ENCODE data around the gene SLC38A6. TPM values are rescaled to one million over a fixed set of nuclear protein-coding genes. Genes with fewer than 3 reads are reported as not detected.
"Not testable (repeated sequence)": the region's sequence is repeated elsewhere in the genome, so short reads cannot be mapped to it uniquely, and the experiment has no call there.

SLC38A6 gene
- total RNA-seq, 1 experiment from 2014 or later: 9.3 TPM

DNA sequence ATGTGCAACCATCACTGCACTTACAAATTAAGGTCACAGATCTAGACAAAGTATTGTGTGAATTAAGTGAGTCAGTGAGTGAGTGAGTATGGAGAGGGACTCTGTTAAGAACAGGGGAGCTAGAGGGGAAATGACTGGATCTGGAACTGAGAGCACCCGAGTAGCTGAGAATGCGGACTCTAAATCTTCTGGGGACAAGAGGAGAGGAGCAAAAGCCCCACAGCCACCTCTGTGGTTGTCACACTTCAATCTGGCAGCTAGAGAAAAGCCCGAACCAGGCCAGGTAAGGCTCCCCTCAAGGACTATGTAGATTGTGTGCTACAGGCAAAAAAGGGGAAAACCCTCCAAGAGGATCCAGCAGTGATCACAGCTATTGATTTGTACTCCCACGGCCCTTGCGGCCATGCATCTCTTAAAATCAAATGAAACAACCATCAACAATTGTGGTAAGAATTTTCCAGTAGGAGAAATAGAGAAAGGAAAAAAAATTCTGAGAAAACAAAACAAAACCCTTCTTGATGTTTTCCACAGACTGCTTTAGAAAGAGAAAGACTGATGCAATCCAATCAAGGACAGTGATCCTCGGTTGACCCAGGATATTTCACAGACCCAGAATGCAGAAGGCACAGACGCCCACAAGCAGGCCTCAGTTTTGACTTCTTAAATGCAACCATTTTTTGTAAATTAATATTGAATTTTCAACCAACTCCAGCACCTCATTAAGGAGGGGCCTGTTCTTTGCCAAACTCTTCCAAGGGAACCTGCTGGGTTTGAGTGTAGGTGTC is 109.6 kb downstream of the SLC38A6 start:
- in situ Hi-C loops (cut with HindIII; ENCODE audit: low pct_unique_long_range_greater_than_20kb, low sequenced_read_pairs): no loop called here
- POLR2A ChIA-PET: no interaction called here

DNA sequence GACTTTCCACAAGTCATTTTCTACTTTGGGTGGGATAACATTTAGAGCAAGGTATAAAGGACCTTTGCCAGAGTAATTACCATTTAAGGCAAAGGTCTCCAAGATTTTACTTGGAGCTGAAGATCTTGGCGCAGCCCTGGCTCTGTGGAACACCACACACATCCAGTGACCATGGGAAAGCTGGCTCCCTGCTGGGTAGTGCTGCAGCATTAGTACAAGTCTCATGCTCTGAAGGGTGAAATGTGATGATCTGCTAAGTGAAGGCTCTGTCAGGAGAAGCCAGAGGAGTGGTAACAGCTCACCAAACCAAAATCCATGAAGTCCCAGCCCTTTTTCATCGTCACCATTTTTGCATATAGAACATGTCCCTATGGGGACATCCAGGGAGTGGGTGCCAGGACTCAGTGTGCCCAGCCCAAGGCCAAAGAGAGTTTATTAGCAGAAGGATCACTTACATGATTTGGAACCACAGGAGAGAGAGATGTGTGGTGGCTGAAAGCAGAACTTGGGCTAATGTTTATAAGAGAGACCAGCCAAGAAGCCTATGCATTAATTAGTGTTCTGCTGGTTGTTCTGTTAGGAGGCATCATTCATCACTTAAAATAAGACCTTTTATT is 110.7 kb downstream of the SLC38A6 start:
- TF ChIP-seq SIN3A (IDR thresholded peaks at IDR 0.05; ENCODE audit: borderline replicate concordance, insufficient read depth, low read depth, low read length) (no peak), TCF7L2 (IDR thresholded peaks at IDR 0.05; ENCODE audit: low read depth, low read length) (no peak)
- Histone ChIP-seq H3K9me3 (ENCODE audit: control insufficient read depth, insufficient read depth, low read depth, low read length) (no peaks in the 10 kb centered on the region), H3K27ac (ENCODE audit: low read length) (no peak overlapping the region), H3K4me3 (ENCODE audit: low read depth in 2 of 2, low read length in 2 of 2) (no peak overlapping the region), H3K27me3 (ENCODE audit: control insufficient read depth, insufficient read depth, low read length) (no peaks in the 10 kb centered on the region), H3K36me3 (ENCODE audit: control insufficient read depth, insufficient read depth, low read length) (no peaks in the 10 kb centered on the region), H3K4me1 (ENCODE audit: control insufficient read depth, insufficient read depth, low read length) (no peaks in the 10 kb centered on the region)
- CTCF ChIA-PET: no interaction called here
- no peak for DNase-seq (ENCODE audit: low read depth, low spot score)
- POLR2A ChIA-PET: no interaction called here
- ATAC-seq: no peak
- in situ Hi-C loops (cut with HindIII; ENCODE audit: low pct_unique_long_range_greater_than_20kb, low sequenced_read_pairs): no loop called here
- intact Hi-C loops (cut with micrococcal nuclease; ENCODE audit: unreplicated experiment): no loop called here
- no TSS peak for BruUV-seq (replicated peaks)

More for the DNA sequence above, 109.6 kb downstream of the SLC38A6 start:
- no TSS peak for BruUV-seq (replicated peaks)
- CTCF ChIA-PET: no interaction called here
- intact Hi-C loops (cut with micrococcal nuclease; ENCODE audit: unreplicated experiment): no loop called here
- Histone ChIP-seq H3K4me1 (ENCODE audit: control insufficient read depth, insufficient read depth, low read length) (no peaks in the 10 kb centered on the region), H3K4me3 (ENCODE audit: low read depth in 2 of 2, low read length in 2 of 2) (no peak overlapping the region), H3K27me3 (ENCODE audit: control insufficient read depth, insufficient read depth, low read length) (no peaks in the 10 kb centered on the region), H3K36me3 (ENCODE audit: control insufficient read depth, insufficient read depth, low read length) (no peaks in the 10 kb centered on the region), H3K9me3 (ENCODE audit: control insufficient read depth, insufficient read depth, low read depth, low read length) (no peaks in the 10 kb centered on the region), H3K27ac (ENCODE audit: low read length) (no peak overlapping the region)
- DNase-seq (ENCODE audit: low read depth, low spot score) (no peak), ATAC-seq (no peak)
- no peak for TF ChIP-seq SIN3A (IDR thresholded peaks at IDR 0.05; ENCODE audit: borderline replicate concordance, insufficient read depth, low read depth, low read length)
- TF ChIP-seq, protein P1, sequence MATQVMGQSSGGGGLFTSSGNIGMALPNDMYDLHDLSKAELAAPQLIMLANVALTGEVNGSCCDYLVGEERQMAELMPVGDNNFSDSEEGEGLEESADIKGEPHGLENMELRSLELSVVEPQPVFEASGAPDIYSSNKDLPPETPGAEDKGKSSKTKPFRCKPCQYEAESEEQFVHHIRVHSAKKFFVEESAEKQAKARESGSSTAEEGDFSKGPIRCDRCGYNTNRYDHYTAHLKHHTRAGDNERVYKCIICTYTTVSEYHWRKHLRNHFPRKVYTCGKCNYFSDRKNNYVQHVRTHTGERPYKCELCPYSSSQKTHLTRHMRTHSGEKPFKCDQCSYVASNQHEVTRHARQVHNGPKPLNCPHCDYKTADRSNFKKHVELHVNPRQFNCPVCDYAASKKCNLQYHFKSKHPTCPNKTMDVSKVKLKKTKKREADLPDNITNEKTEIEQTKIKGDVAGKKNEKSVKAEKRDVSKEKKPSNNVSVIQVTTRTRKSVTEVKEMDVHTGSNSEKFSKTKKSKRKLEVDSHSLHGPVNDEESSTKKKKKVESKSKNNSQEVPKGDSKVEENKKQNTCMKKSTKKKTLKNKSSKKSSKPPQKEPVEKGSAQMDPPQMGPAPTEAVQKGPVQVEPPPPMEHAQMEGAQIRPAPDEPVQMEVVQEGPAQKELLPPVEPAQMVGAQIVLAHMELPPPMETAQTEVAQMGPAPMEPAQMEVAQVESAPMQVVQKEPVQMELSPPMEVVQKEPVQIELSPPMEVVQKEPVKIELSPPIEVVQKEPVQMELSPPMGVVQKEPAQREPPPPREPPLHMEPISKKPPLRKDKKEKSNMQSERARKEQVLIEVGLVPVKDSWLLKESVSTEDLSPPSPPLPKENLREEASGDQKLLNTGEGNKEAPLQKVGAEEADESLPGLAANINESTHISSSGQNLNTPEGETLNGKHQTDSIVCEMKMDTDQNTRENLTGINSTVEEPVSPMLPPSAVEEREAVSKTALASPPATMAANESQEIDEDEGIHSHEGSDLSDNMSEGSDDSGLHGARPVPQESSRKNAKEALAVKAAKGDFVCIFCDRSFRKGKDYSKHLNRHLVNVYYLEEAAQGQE (IDR thresholded peaks at IDR 0.05; ENCODE audit: insufficient read depth in 1 of 2, low read depth in 2 of 2, low read length in 1 of 2): no peak
- TF ChIP-seq, protein P2, sequence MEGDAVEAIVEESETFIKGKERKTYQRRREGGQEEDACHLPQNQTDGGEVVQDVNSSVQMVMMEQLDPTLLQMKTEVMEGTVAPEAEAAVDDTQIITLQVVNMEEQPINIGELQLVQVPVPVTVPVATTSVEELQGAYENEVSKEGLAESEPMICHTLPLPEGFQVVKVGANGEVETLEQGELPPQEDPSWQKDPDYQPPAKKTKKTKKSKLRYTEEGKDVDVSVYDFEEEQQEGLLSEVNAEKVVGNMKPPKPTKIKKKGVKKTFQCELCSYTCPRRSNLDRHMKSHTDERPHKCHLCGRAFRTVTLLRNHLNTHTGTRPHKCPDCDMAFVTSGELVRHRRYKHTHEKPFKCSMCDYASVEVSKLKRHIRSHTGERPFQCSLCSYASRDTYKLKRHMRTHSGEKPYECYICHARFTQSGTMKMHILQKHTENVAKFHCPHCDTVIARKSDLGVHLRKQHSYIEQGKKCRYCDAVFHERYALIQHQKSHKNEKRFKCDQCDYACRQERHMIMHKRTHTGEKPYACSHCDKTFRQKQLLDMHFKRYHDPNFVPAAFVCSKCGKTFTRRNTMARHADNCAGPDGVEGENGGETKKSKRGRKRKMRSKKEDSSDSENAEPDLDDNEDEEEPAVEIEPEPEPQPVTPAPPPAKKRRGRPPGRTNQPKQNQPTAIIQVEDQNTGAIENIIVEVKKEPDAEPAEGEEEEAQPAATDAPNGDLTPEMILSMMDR (IDR thresholded peaks at IDR 0.05): no peak
- TF ChIP-seq POLR2AphosphoS5 (IDR thresholded peaks at IDR 0.05; ENCODE audit: low read depth, low read length): no peak
- TF ChIP-seq TCF7L2 (IDR thresholded peaks at IDR 0.05; ENCODE audit: low read depth, low read length): no peak

DNA sequence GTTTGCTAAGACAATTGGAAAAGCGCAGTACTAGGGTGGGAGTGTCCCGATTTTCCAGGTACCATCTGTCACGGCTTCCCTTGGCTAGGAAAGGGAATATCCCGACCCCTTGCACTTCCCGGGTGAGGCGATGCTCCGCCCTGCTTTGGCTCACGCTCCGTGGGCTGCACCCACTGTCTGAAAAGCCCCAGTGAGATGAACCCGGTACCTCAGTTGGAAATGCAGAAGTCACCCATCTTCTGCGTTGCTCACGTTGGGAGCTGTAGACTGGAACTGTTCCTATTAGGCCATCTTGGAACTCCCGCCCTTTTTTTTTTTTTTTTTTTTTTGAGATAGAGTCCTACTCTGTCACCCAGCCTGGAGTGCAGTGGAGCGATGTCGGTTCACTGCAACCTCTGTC is 117.1 kb downstream of the SLC38A6 start:
- ATAC-seq; H3K4me3 ChIP-seq (ENCODE audit: low read depth in 2 of 2, low read length in 2 of 2); DNase-seq (ENCODE audit: low read depth, low spot score); BruUV-seq (replicated peaks); H3K9me3 ChIP-seq (ENCODE audit: control insufficient read depth, insufficient read depth, low read depth, low read length); intact Hi-C loops (cut with micrococcal nuclease; ENCODE audit: unreplicated experiment); H3K27me3 ChIP-seq (ENCODE audit: control insufficient read depth, insufficient read depth, low read length); H3K4me1 ChIP-seq (ENCODE audit: control insufficient read depth, insufficient read depth, low read length); in situ Hi-C loops (cut with HindIII; ENCODE audit: low pct_unique_long_range_greater_than_20kb, low sequenced_read_pairs); H3K36me3 ChIP-seq (ENCODE audit: control insufficient read depth, insufficient read depth, low read length); H3K27ac ChIP-seq (ENCODE audit: low read length): not testable (repeated sequence)
- POLR2A ChIA-PET: interaction anchor here (0.5 kb wide), 1 partner anchor 509 kb away, joined by 3 read pairs; no protein-coding TSS in a partner anchor
- CTCF ChIA-PET: interaction anchor here (0.6 kb wide), 1 partner anchor 90 kb away, joined by 3 read pairs; no protein-coding TSS in a partner anchor

Measured in Panc1 (cell line).